OCI-LY3 (cell line): Measurements from ENCODE around the gene APOA4.

Source experiments
- H2AFZ ChIP-seq: fragments of 200-600, 300-600 bp; shearing (Covaris generic); 2 replicates; pipeline ENCODE4 v1.6.0; 2014; ENCODE audit warnings: antibody characterized with exemption, low read depth, low read length
- H3K27ac ChIP-seq: fragments of 200-600, 300-600 bp; sonication (generic); 2 replicates; pipeline ENCODE4 v1.5.1; 2014; ENCODE audit warnings: mild to moderate bottlenecking, low read length, moderate library complexity, mixed read lengths
- H3K27me3 ChIP-seq: fragments of 200-600, 300-600 bp; sonication (generic); 2 replicates; pipeline ENCODE4 v1.6.1; 2014; ENCODE audit warnings: low read depth, low read length, mixed read lengths
- H3K36me3 ChIP-seq: fragments of 200-600, 300-600 bp; sonication (generic); replicated peaks from 2 replicates; pipeline ENCODE3; 2014; ENCODE audit warnings: low read depth, low read length, mixed read lengths
- H3K4me1 ChIP-seq: fragments of 300-600, 200-600 bp; sonication (generic); 2 replicates; pipeline ENCODE4 v1.6.1; 2014; ENCODE audit warnings: low read length, mixed read lengths
- H3K4me2 ChIP-seq: fragments of 200-600, 300-600 bp; sonication (generic); 2 replicates; pipeline ENCODE4 v1.6.1; 2014; ENCODE audit warnings: low read length, mixed read lengths
- H3K4me3 ChIP-seq: fragments of 300-600, 200-600 bp; sonication (generic); 2 replicates; pipeline ENCODE4 v1.5.1; 2014; ENCODE audit warnings: antibody characterized with exemption, mild to moderate bottlenecking, low read length, moderate library complexity
- H3K79me2 ChIP-seq: fragments of 300-600, 200-600 bp; shearing (Covaris generic); 2 replicates; pipeline ENCODE4 v1.6.1; 2014; ENCODE audit warnings: mild to moderate bottlenecking, low read length, mixed read lengths
- H3K9ac ChIP-seq: fragments of 300-600, 200-600 bp; shearing (Covaris generic); 2 replicates; pipeline ENCODE4 v1.6.0; 2014; ENCODE audit warnings: mild to moderate bottlenecking, low read length, moderate library complexity
- H3K9me3 ChIP-seq: fragments of 200-600, 300-600 bp; shearing (Covaris generic); 2 replicates; pipeline ENCODE4 v1.6.1; 2014; ENCODE audit warnings: low read length, mixed read lengths; ENCODE audit not compliant: insufficient read depth
- H4K20me1 ChIP-seq: fragments of 200-600, 300-600 bp; sonication (generic); 2 replicates; pipeline ENCODE4 v1.6.1; 2016; ENCODE audit warnings: low read length, mixed read lengths; ENCODE audit not compliant: insufficient read depth
- CTCF ChIP-seq: fragments of 200-600, 300-600 bp; sonication (generic); IDR thresholded peaks from 2 replicates; pipeline ENCODE4 v1.5.1; 2014; ENCODE audit warnings: antibody characterized with exemption, low read length, low read depth
- EZH2phosphoT487 ChIP-seq: fragments of 200-600 bp; shearing (Covaris generic); IDR thresholded peaks from 2 replicates; pipeline ENCODE4 v1.6.1; 2018; ENCODE audit warnings: antibody characterized with exemption, mixed run types, low read depth

APOA4 gene

GRCh38 chr11:116813170-116813569 is 9.9 kb downstream of the APOA4 start:
- TF ChIP-seq CTCF (no peak), EZH2phosphoT487 (no peak)
- Histone ChIP-seq H3K4me2 (no peak overlapping the region), H3K36me3 (no peaks in the 10 kb centered on the region), H3K9me3 (no peaks in the 10 kb centered on the region), H3K27ac (no peak overlapping the region), H3K79me2 (no peaks in the 10 kb centered on the region), H3K9ac (no peak overlapping the region), H2AFZ (no peak overlapping the region), H3K27me3 (no peaks in the 10 kb centered on the region), H3K4me1 (peaks cover 18% of the 10 kb centered on the region), H3K4me3 (no peak overlapping the region), H4K20me1 (no peaks in the 10 kb centered on the region)

- Histone ChIP-seq H2AFZ (no peak overlapping the region), H3K27ac (no peak overlapping the region), H3K4me1 (peaks cover 18% of the 10 kb centered on the region), H3K27me3 (no peaks in the 10 kb centered on the region), H3K9ac (no peak overlapping the region), H3K4me3 (peak overlapping the region; percentile 9; the same call in 1 of the 2 replicates), H3K9me3 (no peaks in the 10 kb centered on the region), H3K79me2 (no peaks in the 10 kb centered on the region), H3K36me3 (no peaks in the 10 kb centered on the region), H3K4me2 (peak overlapping the region; percentile 53), H4K20me1 (no peaks in the 10 kb centered on the region)
- TF ChIP-seq CTCF (no peak), EZH2phosphoT487 (no peak)
Measured at GRCh38 chr11:116812109-116812508, 11.0 kb downstream of the APOA4 start.

GRCh38 chr11:116811194-116811593 is 11.9 kb downstream of the APOA4 start:
- no peak overlapping the region for H3K27ac ChIP-seq
- no peaks in the 10 kb centered on the region for H3K27me3 ChIP-seq
- H3K4me3 ChIP-seq: peak overlapping the region; percentile 9
- H3K79me2 ChIP-seq: no peaks in the 10 kb centered on the region
- H3K36me3 ChIP-seq: no peaks in the 10 kb centered on the region
- no peak overlapping the region for H3K9ac ChIP-seq
- H3K4me2 ChIP-seq: peak overlapping the region; percentile 53
- peak overlapping the region; percentile 74 for H2AFZ ChIP-seq
- no peaks in the 10 kb centered on the region for H4K20me1 ChIP-seq
- TF ChIP-seq CTCF (no peak), EZH2phosphoT487 (no peak)
- H3K4me1 ChIP-seq: peaks cover 18% of the 10 kb centered on the region
- no peaks in the 10 kb centered on the region for H3K9me3 ChIP-seq

- Histone ChIP-seq H3K79me2 (no peaks in the 10 kb centered on the region), H3K4me3 (no peak overlapping the region), H3K27ac (no peak overlapping the region), H3K9ac (no peak overlapping the region), H2AFZ (no peak overlapping the region), H3K27me3 (no peaks in the 10 kb centered on the region), H4K20me1 (no peaks in the 10 kb centered on the region), H3K9me3 (no peaks in the 10 kb centered on the region), H3K36me3 (no peaks in the 10 kb centered on the region), H3K4me1 (peaks cover 14% of the 10 kb centered on the region), H3K4me2 (no peak overlapping the region)
- TF ChIP-seq CTCF (no peak), EZH2phosphoT487 (no peak)
Measured at GRCh38 chr11:116808262-116809175, 14.6 kb downstream of the APOA4 start.
